ENCODE measurements around the gene RAP2B.
"Not testable (repeated sequence)": the region's sequence is repeated elsewhere in the genome, so short reads cannot be mapped to it uniquely, and the experiment has no call there.

The RAP2B gene

GRCh38 chr3:153161714-153162512 is at the start of gene RAP2B:
Gene RAP2B, plus strand, starts transcription at chr3:153162226. Its CDS starts 468 bp downstream, at chr3:153162694.
- no peak for DNase-seq

- no peak for DNase-seq
These were observed 48.5 kb upstream of the RAP2B start for GRCh38 chr3:153113541-153113940.

- not testable (repeated sequence) for DNase-seq
These were observed 47.8 kb upstream of the RAP2B start for GRCh38 chr3:153114270-153114669.

- DNase-seq: no peak
These were observed 46.7 kb upstream of the RAP2B start for GRCh38 chr3:153115326-153115725.

- no peak for DNase-seq
These were observed 34.2 kb upstream of the RAP2B start for GRCh38 chr3:153127788-153128187.

- DNase-seq: no peak
These were observed 32.6 kb upstream of the RAP2B start for GRCh38 chr3:153129426-153129825.

- DNase-seq: no peak
These were observed 32.2 kb upstream of the RAP2B start for GRCh38 chr3:153129866-153130265.

- DNase-seq: no peak
These were observed 31.6 kb upstream of the RAP2B start for GRCh38 chr3:153130312-153130977.

- DNase-seq: no peak
These were observed 24.4 kb upstream of the RAP2B start for GRCh38 chr3:153137626-153138025.

GRCh38 chr3:153138276-153139210 is 23.5 kb upstream of the RAP2B start:
- no peak for DNase-seq

GRCh38 chr3:153142961-153143360 is 19.1 kb upstream of the RAP2B start:
- DNase-seq: no peak

GRCh38 chr3:153144071-153144470 is 18.0 kb upstream of the RAP2B start:
- no peak for DNase-seq

GRCh38 chr3:153144779-153145178 is 17.2 kb upstream of the RAP2B start:
- DNase-seq: no peak

GRCh38 chr3:153145454-153145853 is 16.6 kb upstream of the RAP2B start:
- no peak for DNase-seq

- DNase-seq: no peak
These were observed 15.6 kb upstream of the RAP2B start for GRCh38 chr3:153146191-153147053.

- DNase-seq: no peak
These were observed 11.0 kb upstream of the RAP2B start for GRCh38 chr3:153150991-153151390.

GRCh38 chr3:153155786-153156185 is 6.2 kb upstream of the RAP2B start:
- DNase-seq: not testable (repeated sequence)

- no peak for DNase-seq
These were observed 3.8 kb upstream of the RAP2B start for GRCh38 chr3:153158189-153158588.

GRCh38 chr3:153158961-153159735 is 2.9 kb upstream of the RAP2B start:
- DNase-seq: no peak

GRCh38 chr3:153159771-153160397 is 2.1 kb upstream of the RAP2B start:
- DNase-seq: no peak
